ENCODE data around the gene JAG2.

- no peak for TF ChIP-seq CTCF (IDR thresholded peaks at IDR 0.05)
- no peak for TF ChIP-seq EP300 (IDR thresholded peaks at IDR 0.05)
- TF ChIP-seq POLR2A (IDR thresholded peaks at IDR 0.05), result no peak
- no peak for TF ChIP-seq POLR2AphosphoS5 (IDR thresholded peaks at IDR 0.05)
Observed at GRCh38 chr14:105143451-105144025, 25.0 kb downstream of the JAG2 start.

Measured in suprapubic skin (tissue), 4 donors.